Nephron progenitor cell (in vitro differentiated cells): ENCODE results near the gene WAS.

Experiments
- DNase-seq: peaks from one replicate; pipeline ENCODE4 v3.0.0; 2021
- H3K27ac Mint-ChIP-seq: 2 replicates; pipeline ENCODE4 v1.8.0; 2021; ENCODE audit warnings: mild to moderate bottlenecking, moderate library complexity, mixed read lengths
- H3K27me3 Mint-ChIP-seq: 2 replicates; pipeline ENCODE4 v1.8.0; 2021; ENCODE audit warnings: mild to moderate bottlenecking, low read depth, mixed read lengths; ENCODE audit not compliant: poor library complexity
- H3K36me3 Mint-ChIP-seq: 2 replicates; pipeline ENCODE4 v1.8.0; 2021; ENCODE audit warnings: low read depth, mixed read lengths
- H3K4me1 Mint-ChIP-seq: 2 replicates; pipeline ENCODE4 v1.8.0; 2021; ENCODE audit warnings: mixed read lengths
- H3K4me3 Mint-ChIP-seq: 2 replicates; pipeline ENCODE4 v1.8.0; 2021; ENCODE audit warnings: mild to moderate bottlenecking, moderate library complexity, mixed read lengths
- H3K9me3 Mint-ChIP-seq: 2 replicates; pipeline ENCODE4 v1.8.0; 2021; ENCODE audit warnings: mild to moderate bottlenecking, moderate library complexity, mixed read lengths
- CTCF ChIP-seq: fragments of 200-600 bp; sonication (generic); IDR thresholded peaks from 2 replicates; pipeline ENCODE4 v1.5.0; 2021; ENCODE audit warnings: antibody characterized with exemption

Gene WAS

GRCh38 chrX:48737940-48738339 is 54.3 kb downstream of the WAS start:
- Mint-ChIP-seq H3K27me3 (no peaks in the 10 kb centered on the region), H3K9me3 (peaks cover 52% of the 10 kb centered on the region), H3K4me1 (peaks cover 22% of the 10 kb centered on the region), H3K36me3 (peaks cover 7% of the 10 kb centered on the region), H3K4me3 (peak overlapping the region; percentile 88), H3K27ac (peak overlapping the region; percentile 96)
- no peak for DNase-seq
- no peak for TF ChIP-seq CTCF
